ENCODE measurements around the gene SLF2. TPM values are rescaled to one million over a fixed set of nuclear protein-coding genes. Genes with fewer than 3 reads are reported as not detected.

SLF2 gene
- total RNA-seq, 2 donors from 2014 or later = 14.6 to 41.6 TPM

- H3K36me3 ChIP-seq = no peaks in the 10 kb centered on the region
- H3K9me3 ChIP-seq = no peaks in the 10 kb centered on the region
- H3K4me3 ChIP-seq = peak overlapping the region; percentile 87
- H3K27me3 ChIP-seq (replicated peaks; ENCODE audit: insufficient read depth) = no peaks in the 10 kb centered on the region
- TF ChIP-seq, protein P1, sequence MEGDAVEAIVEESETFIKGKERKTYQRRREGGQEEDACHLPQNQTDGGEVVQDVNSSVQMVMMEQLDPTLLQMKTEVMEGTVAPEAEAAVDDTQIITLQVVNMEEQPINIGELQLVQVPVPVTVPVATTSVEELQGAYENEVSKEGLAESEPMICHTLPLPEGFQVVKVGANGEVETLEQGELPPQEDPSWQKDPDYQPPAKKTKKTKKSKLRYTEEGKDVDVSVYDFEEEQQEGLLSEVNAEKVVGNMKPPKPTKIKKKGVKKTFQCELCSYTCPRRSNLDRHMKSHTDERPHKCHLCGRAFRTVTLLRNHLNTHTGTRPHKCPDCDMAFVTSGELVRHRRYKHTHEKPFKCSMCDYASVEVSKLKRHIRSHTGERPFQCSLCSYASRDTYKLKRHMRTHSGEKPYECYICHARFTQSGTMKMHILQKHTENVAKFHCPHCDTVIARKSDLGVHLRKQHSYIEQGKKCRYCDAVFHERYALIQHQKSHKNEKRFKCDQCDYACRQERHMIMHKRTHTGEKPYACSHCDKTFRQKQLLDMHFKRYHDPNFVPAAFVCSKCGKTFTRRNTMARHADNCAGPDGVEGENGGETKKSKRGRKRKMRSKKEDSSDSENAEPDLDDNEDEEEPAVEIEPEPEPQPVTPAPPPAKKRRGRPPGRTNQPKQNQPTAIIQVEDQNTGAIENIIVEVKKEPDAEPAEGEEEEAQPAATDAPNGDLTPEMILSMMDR (IDR thresholded peaks at IDR 0.05) = peak; percentile 74
- H3K4me1 ChIP-seq (ENCODE audit: control insufficient read depth in 1 of 2, low read depth in 2 of 2) = peaks cover 18 to 34% of the 10 kb centered on the region in 2 donors
- peak; percentile 33 for ATAC-seq (ENCODE audit: insufficient number of reproducible peaks, low FRiP score, low read depth)
- H3K27ac ChIP-seq = peak overlapping the region; percentile 97 to 98
- no peak for DNase-seq (ENCODE audit: low spot score)
Measured at GRCh38 chr10:100997360-100998182, 84.8 kb downstream of the SLF2 start.

DNA sequence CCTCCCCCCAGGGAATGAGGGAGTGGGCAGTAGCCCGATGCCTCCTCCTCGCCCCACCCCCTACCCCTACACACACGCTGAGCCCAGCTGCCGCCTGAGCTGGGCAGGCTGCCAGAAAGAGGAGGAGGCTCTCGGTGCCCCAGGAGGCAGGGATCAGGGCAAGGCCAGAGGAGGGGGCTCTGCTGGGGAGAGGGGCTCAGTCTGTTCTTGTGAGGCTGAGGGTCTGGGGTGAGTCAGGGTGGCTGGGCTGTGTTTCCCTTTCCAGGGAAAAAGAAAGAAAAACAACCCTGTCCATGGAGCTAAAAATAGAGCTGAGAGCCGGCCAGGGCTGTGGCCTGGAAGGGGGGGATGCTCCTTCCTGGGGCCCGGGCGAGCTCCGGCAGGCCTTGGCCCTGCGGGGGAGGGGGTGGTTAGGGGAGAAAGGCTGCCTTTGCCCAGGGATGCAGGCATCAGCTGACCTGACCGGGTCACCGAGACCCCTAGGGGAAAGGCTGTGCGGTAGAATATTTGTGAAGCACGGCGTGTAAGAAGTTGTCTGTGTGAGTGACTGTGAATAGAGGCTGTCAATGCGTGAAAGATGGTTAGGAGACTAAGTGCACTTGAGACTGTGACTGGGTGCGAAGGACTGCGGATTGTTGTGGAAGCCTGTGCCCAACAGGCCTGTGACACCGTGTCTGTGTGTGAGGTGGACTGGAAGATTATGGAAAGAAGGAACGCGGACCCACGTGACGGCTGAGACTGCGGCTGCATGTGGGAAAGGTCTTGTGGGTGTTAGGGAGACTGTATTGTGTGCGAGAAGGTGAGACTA is 85.6 kb downstream of the SLF2 start:
- peaks cover under 1% of the 10 kb centered on the region for H3K36me3 ChIP-seq
- TF ChIP-seq, protein P1 (IDR thresholded peaks at IDR 0.05) = no peak
- ATAC-seq (ENCODE audit: insufficient number of reproducible peaks, low FRiP score, low read depth) = peak; percentile 30
- no peaks in the 10 kb centered on the region for H3K27me3 ChIP-seq (replicated peaks; ENCODE audit: insufficient read depth)
- no peak for DNase-seq (ENCODE audit: low spot score)
- H3K4me3 ChIP-seq = peak overlapping the region; percentile 87
- H3K9me3 ChIP-seq = no peaks in the 10 kb centered on the region
- peak overlapping the region; percentile 97 to 98 for H3K27ac ChIP-seq
- peaks cover 20 to 42% of the 10 kb centered on the region in 2 donors for H3K4me1 ChIP-seq (ENCODE audit: control insufficient read depth in 1 of 2, low read depth in 2 of 2)

DNA sequence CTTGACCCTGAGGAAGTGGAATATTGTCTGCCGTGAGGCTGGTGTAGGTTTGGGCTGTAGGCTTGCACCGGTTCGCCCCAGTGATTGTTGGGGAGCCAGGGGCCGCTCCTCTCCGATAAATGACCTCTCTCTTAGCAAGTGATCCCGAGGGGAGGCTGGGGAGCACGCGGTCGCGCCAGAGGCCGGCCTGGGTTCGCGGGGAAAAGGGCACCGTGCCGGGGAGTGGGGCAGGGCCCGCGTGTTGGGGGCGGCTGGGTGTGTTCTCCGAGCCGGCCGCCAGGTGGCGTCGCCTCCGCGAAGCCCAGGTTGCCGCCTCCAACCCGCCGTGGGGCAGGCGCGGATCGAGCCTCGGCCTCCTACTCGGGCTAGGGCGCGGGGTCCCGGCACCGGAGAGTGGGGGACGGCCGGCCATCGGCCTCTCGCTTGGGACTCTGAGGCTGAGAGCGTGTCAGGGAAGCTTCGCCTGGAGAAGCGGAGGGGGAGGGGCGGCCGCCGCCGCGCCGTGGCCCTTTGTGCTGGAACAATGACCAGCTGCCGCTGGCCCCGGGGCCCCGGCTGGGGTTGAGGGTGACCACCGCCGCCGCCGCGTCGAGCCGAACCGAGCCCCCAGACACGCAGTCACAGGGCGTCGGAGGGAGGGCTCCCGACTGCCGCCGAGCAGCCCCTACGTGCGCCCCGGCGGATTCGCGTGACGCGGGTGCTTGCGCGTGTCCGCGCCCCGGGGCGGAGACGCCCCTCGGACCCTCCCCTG is 86.4 kb downstream of the SLF2 start:
- TF ChIP-seq, protein P1 (IDR thresholded peaks at IDR 0.05) = peak; percentile 98
- Histone ChIP-seq H3K27ac (peak overlapping the region; percentile 97 to 98), H3K36me3 (peaks cover 8% of the 10 kb centered on the region), H3K4me1 (ENCODE audit: control insufficient read depth in 1 of 2, low read depth in 2 of 2) (peaks cover 20 to 49% of the 10 kb centered on the region in 2 donors), H3K9me3 (no peaks in the 10 kb centered on the region), H3K4me3 (peak overlapping the region; percentile 87), H3K27me3 (replicated peaks; ENCODE audit: insufficient read depth) (no peaks in the 10 kb centered on the region)
- ATAC-seq (ENCODE audit: insufficient number of reproducible peaks, low FRiP score, low read depth) (peak; percentile 35), DNase-seq (ENCODE audit: low spot score) (no peak)

- peak within 1 kb of the TSS; percentile 97 to 98 for H3K27ac ChIP-seq
- H3K36me3 ChIP-seq = peaks cover 8% of the 10 kb centered on the region
- TF ChIP-seq, protein P1 (IDR thresholded peaks at IDR 0.05) = no peak
- H3K4me1 ChIP-seq (ENCODE audit: control insufficient read depth in 1 of 2, low read depth in 2 of 2) = peaks cover 20 to 49% of the 10 kb centered on the region in 2 donors
- peak within 1 kb of the TSS; percentile 87 for H3K4me3 ChIP-seq
- DNase-seq (ENCODE audit: low spot score) = no peak
- ATAC-seq (ENCODE audit: insufficient number of reproducible peaks, low FRiP score, low read depth) = peak; percentile 23
- H3K27me3 ChIP-seq (replicated peaks; ENCODE audit: insufficient read depth) = no peaks in the 10 kb centered on the region
- no peaks in the 10 kb centered on the region for H3K9me3 ChIP-seq
Measured at GRCh38 chr10:100999742-101000126, 87.0 kb downstream of the SLF2 start, which contains the start of gene LZTS2. Gene LZTS2, plus strand, starts transcription at chr10:100999808. Its CDS starts 2,731 bp downstream, at chr10:101002539.
